ENCODE results near the gene RFC2. TPM values are rescaled to one million over a fixed set of nuclear protein-coding genes. Genes with fewer than 3 reads are reported as not detected.
A peak's percentile ranks its signal among the peaks of the same experiment; 100 is the strongest.
"Not testable (repeated sequence)": the region's sequence is repeated elsewhere in the genome, so short reads cannot be mapped to it uniquely, and the experiment has no call there.

The RFC2 gene
- total and polyA plus RNA-seq, 7 experiments from 2014 or later, result 12.0 to 51.7 (median 19.3) TPM

DNA sequence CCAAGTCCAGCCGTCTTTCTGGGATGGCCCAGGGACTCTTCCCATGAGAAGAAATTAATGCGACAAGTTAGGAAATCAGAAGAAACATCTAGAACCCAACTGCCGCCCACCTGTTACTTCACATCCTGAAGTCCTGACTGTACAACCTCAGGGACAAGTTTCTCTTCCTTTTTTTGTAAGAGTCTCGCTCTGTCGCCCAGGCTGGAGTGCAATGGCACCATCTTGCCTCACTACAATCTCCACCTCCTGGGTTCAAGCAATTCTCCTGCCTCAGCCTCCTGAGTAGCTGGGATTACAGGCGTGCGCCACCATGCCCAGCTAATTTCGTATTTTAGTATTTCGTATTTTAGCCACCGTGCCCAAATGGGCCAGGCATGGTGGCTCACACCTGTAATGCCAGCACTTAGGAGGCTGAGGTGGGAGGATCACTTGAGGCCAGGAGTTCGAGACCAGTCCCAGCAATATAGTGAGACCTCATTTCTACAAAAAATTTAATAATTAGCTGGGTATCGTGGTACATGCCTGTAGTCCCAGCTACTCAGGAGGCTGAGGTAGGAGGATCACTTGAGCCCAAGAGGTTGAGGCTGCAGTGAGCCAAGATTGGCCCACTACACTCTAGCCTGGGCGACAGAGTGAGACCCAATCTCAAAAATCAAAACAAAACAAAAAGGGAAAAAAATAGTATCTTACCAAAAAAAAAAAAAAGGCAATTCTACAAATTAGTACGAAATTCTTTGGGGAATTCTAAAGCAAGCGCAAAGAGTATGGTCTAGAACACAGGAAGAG, 23.6 kb downstream of the RFC2 start:
- ATAC-seq (peak; percentile 50), DNase-seq (no peak)
- no peaks in the 10 kb centered on the region for H3K27me3 ChIP-seq (ENCODE audit: control insufficient read depth in 2 of 2, insufficient read depth in 2 of 2, low read length in 2 of 2)
- Mint-ChIP-seq H3K36me3 (peaks cover 5 to 36% (median 22%) of the 10 kb centered on the region in 5 donors), H3K27ac (peak overlapping the region in 3 of 9 donors; percentile 20 to 47 (median 28)), H3K4me3 (no peak overlapping the region), H3K4me1 (peaks cover 0 to 15% (median 5%) of the 10 kb centered on the region in 7 donors), H3K9me3 (no peaks in the 10 kb centered on the region), H3K27me3 (no peaks in the 10 kb centered on the region)
- H3K27ac ChIP-seq (ENCODE audit: low read depth, low read length), result no peak overlapping the region
- intact Hi-C loops (cut with micrococcal nuclease), result no loop called here
- ChIA-PET POLR2A (no interaction called here), CTCF (interaction anchor here (0.7 kb wide), 2 partner anchors 24 to 389 kb away, joined by 3 to 4 read pairs; no protein-coding TSS in a partner anchor)
- no peaks in the 10 kb centered on the region for H3K9me3 ChIP-seq (ENCODE audit: control insufficient read depth in 2 of 3, low read length in 3 of 3)
- H3K36me3 ChIP-seq (ENCODE audit: control insufficient read depth in 2 of 3, insufficient read depth in 3 of 3, low read length in 3 of 3), result peaks cover 0 to 34% (median 5%) of the 10 kb centered on the region in 3 experiments
- H3K4me3 ChIP-seq (ENCODE audit: low read length), result no peak overlapping the region
- no peaks in the 10 kb centered on the region for H3K4me1 ChIP-seq (ENCODE audit: control insufficient read depth in 2 of 2, insufficient read depth in 2 of 2, low read length in 2 of 2)

DNA sequence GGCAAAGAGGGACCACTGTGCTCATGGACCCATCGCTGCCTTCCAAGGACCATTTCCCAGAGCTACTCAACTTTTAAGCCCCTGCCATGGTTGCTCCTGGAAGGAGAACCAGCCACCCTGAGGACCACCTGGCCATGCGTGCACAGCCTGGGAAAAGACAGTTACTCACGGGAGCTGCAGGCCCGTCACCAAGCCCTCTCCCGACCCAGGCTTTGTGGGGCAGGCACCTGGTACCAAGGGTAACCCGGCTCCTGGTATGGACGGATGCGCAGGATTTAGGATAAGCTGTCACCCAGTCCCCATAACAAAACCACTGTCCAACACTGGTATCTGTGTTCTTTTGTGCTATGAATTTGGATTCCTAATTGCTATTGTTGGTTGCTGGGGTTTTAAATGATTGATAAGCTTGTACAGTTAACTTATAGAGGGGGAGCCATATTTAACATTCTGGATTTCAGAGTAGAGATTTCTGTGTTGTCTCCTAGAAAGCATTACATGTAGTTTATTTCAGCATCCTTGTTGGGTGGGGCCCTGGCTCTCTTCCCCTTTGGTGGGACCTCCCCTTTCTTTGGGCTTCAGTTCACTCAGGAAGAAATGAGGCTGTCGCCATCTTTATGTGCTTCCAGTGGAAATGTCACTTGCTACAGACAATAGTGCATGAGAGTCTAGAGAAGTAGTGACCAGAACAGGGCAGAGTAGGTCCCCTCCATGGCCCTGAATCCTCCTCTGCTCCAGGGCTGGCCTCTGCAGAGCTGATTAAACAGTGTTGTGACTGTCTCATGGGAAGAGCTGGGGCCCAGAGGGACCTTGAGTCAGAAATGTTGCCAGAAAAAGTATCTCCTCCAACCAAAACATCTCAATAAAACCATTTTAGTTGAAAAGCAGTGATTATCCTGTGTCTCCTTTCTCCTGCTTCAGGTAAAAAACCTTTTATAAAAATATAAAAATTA, 25.0 kb downstream of the RFC2 start:
- peak; percentile 17 for ATAC-seq
- H3K9me3 Mint-ChIP-seq, result no peaks in the 10 kb centered on the region
- intact Hi-C loops (cut with micrococcal nuclease), result no loop called here
- peaks cover 0 to 12% (median 5%) of the 10 kb centered on the region in 7 donors for H3K4me1 Mint-ChIP-seq
- CTCF ChIA-PET, result no interaction called here
- no peak overlapping the region for H3K4me3 Mint-ChIP-seq
- no peaks in the 10 kb centered on the region for H3K4me1 ChIP-seq (ENCODE audit: control insufficient read depth in 2 of 2, insufficient read depth in 2 of 2, low read length in 2 of 2)
- POLR2A ChIA-PET, result no interaction called here
- H3K27me3 ChIP-seq (ENCODE audit: control insufficient read depth in 2 of 2, insufficient read depth in 2 of 2, low read length in 2 of 2), result no peaks in the 10 kb centered on the region
- peak overlapping the region in 3 of 9 donors; percentile 34 to 70 (median 46) for H3K27ac Mint-ChIP-seq
- peaks cover 0 to 25% (median 5%) of the 10 kb centered on the region in 3 experiments for H3K36me3 ChIP-seq (ENCODE audit: control insufficient read depth in 2 of 3, insufficient read depth in 3 of 3, low read length in 3 of 3)
- no peaks in the 10 kb centered on the region for H3K9me3 ChIP-seq (ENCODE audit: control insufficient read depth in 2 of 3, low read length in 3 of 3)
- no peaks in the 10 kb centered on the region for H3K27me3 Mint-ChIP-seq
- DNase-seq, result no peak
- no peak overlapping the region for H3K4me3 ChIP-seq (ENCODE audit: low read length)
- H3K36me3 Mint-ChIP-seq, result peaks cover 0 to 31% (median 19%) of the 10 kb centered on the region in 5 donors
- no peak overlapping the region for H3K27ac ChIP-seq (ENCODE audit: low read depth, low read length)

- Histone ChIP-seq H3K27ac (ENCODE audit: low read depth, low read length) (no peak overlapping the region), H3K9me3 (ENCODE audit: control insufficient read depth in 2 of 3, low read length in 3 of 3) (no peaks in the 10 kb centered on the region), H3K4me1 (ENCODE audit: control insufficient read depth in 2 of 2, insufficient read depth in 2 of 2, low read length in 2 of 2) (no peaks in the 10 kb centered on the region), H3K27me3 (ENCODE audit: control insufficient read depth in 2 of 2, insufficient read depth in 2 of 2, low read length in 2 of 2) (no peaks in the 10 kb centered on the region), H3K4me3 (ENCODE audit: low read length) (no peak overlapping the region), H3K36me3 (ENCODE audit: control insufficient read depth in 2 of 3, insufficient read depth in 3 of 3, low read length in 3 of 3) (peaks cover 0 to 19% (median 0%) of the 10 kb centered on the region in 3 experiments)
- DNase-seq (no peak), ATAC-seq (peak; percentile 56)
- ChIA-PET CTCF (no interaction called here), POLR2A (no interaction called here)
- H3K4me1 Mint-ChIP-seq, result peaks cover 0 to 16% (median 5%) of the 10 kb centered on the region in 7 donors
- no peaks in the 10 kb centered on the region for H3K9me3 Mint-ChIP-seq
- no peaks in the 10 kb centered on the region for H3K27me3 Mint-ChIP-seq
- intact Hi-C loops (cut with micrococcal nuclease), result no loop called here
- peak overlapping the region in 7 of 9 donors; percentile 4 to 84 (median 34) for H3K27ac Mint-ChIP-seq
- peaks cover 0 to 28% (median 19%) of the 10 kb centered on the region in 5 donors for H3K36me3 Mint-ChIP-seq
- H3K4me3 Mint-ChIP-seq, result peak overlapping the region in 1 of 10 donors; percentile 39
These were observed 27.6 kb downstream of the RFC2 start for GRCh38 chr7:74226633-74227032.

DNA sequence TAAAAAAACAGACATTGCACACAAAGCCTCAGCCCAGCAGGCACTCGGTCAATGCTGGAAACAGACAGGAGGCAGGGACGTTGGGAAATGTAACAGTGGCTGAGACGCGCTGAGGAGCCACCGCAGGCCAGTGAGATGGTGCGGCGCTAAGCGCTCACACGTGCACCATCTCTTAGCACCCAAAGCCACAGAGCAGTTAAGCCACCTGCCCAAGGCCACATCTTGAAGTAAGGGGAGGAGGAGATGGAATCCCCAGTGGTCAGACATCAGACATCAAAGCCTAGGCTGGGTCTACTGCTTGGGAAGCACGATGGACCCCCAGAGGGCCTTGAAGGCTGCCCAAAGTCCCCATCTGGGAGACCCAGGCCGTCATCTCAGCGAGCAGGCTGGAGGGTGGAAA, 28.8 kb downstream of the RFC2 start:
- no peak for ATAC-seq
- H3K9me3 Mint-ChIP-seq, result no peaks in the 10 kb centered on the region

DNA sequence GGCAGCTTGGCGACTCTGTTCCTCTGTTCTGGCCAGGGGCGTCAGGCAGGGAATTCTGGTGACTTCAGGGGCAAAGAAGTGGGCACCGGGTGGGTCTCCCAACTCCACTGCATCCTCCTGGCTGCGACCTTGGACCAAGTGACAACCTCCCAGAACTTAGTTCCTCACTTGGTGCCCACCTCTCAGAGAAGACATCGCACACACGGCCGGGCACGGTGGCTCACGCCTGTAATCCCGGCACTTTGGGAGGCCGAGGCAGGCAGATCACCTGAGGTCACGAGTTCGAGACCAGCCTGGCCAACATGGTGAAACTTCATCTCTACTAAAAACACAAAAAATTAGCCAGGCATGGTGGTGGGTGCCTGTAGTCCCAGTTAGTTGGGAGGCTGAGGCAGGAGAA, 29.3 kb downstream of the RFC2 start:
- CTCF ChIA-PET; POLR2A ChIA-PET; H3K9me3 ChIP-seq (ENCODE audit: control insufficient read depth in 2 of 3, low read length in 3 of 3); H3K4me1 ChIP-seq (ENCODE audit: control insufficient read depth in 2 of 2, insufficient read depth in 2 of 2, low read length in 2 of 2); DNase-seq; H3K36me3 ChIP-seq (ENCODE audit: control insufficient read depth in 2 of 3, insufficient read depth in 3 of 3, low read length in 3 of 3); H3K4me3 ChIP-seq (ENCODE audit: low read length); H3K27ac ChIP-seq (ENCODE audit: low read depth, low read length); H3K27ac Mint-ChIP-seq; H3K27me3 Mint-ChIP-seq; ATAC-seq; H3K9me3 Mint-ChIP-seq; intact Hi-C loops (cut with micrococcal nuclease); H3K4me3 Mint-ChIP-seq; H3K27me3 ChIP-seq (ENCODE audit: control insufficient read depth in 2 of 2, insufficient read depth in 2 of 2, low read length in 2 of 2): not testable (repeated sequence)
- Mint-ChIP-seq H3K36me3 (peaks cover 0 to 21% (median 12%) of the 10 kb centered on the region in 5 donors), H3K4me1 (peaks cover 0 to 22% (median 5%) of the 10 kb centered on the region in 7 donors)

More for the DNA sequence above, 28.8 kb downstream of the RFC2 start:
- Histone ChIP-seq H3K9me3 (ENCODE audit: control insufficient read depth in 2 of 3, low read length in 3 of 3) (no peaks in the 10 kb centered on the region), H3K4me1 (ENCODE audit: control insufficient read depth in 2 of 2, insufficient read depth in 2 of 2, low read length in 2 of 2) (no peaks in the 10 kb centered on the region), H3K4me3 (ENCODE audit: low read length) (no peak overlapping the region), H3K27ac (ENCODE audit: low read depth, low read length) (no peak overlapping the region), H3K27me3 (ENCODE audit: control insufficient read depth in 2 of 2, insufficient read depth in 2 of 2, low read length in 2 of 2) (no peaks in the 10 kb centered on the region), H3K36me3 (ENCODE audit: control insufficient read depth in 2 of 3, insufficient read depth in 3 of 3, low read length in 3 of 3) (peaks cover 0 to 9% (median 0%) of the 10 kb centered on the region in 3 experiments)
- CTCF ChIA-PET, result no interaction called here
- Mint-ChIP-seq H3K36me3 (peaks cover 0 to 21% (median 12%) of the 10 kb centered on the region in 5 donors), H3K4me3 (no peak overlapping the region), H3K4me1 (peaks cover 0 to 18% (median 5%) of the 10 kb centered on the region in 7 donors), H3K27me3 (no peaks in the 10 kb centered on the region), H3K27ac (peak overlapping the region in 1 of 9 donors; percentile 10)
- DNase-seq, result no peak
- POLR2A ChIA-PET, result no interaction called here
- intact Hi-C loops (cut with micrococcal nuclease), result no loop called here

- Mint-ChIP-seq H3K27me3 (no peaks in the 10 kb centered on the region), H3K9me3 (no peaks in the 10 kb centered on the region), H3K4me1 (peaks cover 0 to 22% (median 5%) of the 10 kb centered on the region in 7 donors), H3K27ac (no peak overlapping the region), H3K36me3 (peaks cover 0 to 20% (median 12%) of the 10 kb centered on the region in 5 donors), H3K4me3 (no peak overlapping the region)
- H3K36me3 ChIP-seq (ENCODE audit: control insufficient read depth in 2 of 3, insufficient read depth in 3 of 3, low read length in 3 of 3), result peaks cover 0 to 9% (median 0%) of the 10 kb centered on the region in 3 experiments
- ATAC-seq (no peak), DNase-seq (no peak)
- H3K27ac ChIP-seq (ENCODE audit: low read depth, low read length), result no peak overlapping the region
- no peak overlapping the region for H3K4me3 ChIP-seq (ENCODE audit: low read length)
- ChIA-PET POLR2A (no interaction called here), CTCF (no interaction called here)
- no peaks in the 10 kb centered on the region for H3K27me3 ChIP-seq (ENCODE audit: control insufficient read depth in 2 of 2, insufficient read depth in 2 of 2, low read length in 2 of 2)
- H3K9me3 ChIP-seq (ENCODE audit: control insufficient read depth in 2 of 3, low read length in 3 of 3), result no peaks in the 10 kb centered on the region
- no peaks in the 10 kb centered on the region for H3K4me1 ChIP-seq (ENCODE audit: control insufficient read depth in 2 of 2, insufficient read depth in 2 of 2, low read length in 2 of 2)
- intact Hi-C loops (cut with micrococcal nuclease), result no loop called here
These were observed 29.7 kb downstream of the RFC2 start for GRCh38 chr7:74224511-74224832.
